ENCODE results near the gene SLC6A19. TPM values are rescaled to one million over a fixed set of nuclear protein-coding genes. Genes with fewer than 3 reads are reported as not detected.

SLC6A19 gene
- total and polyA plus RNA-seq, 2 of the 13 experiments (the other 11 are each of a cell fraction or from before 2014, with no cell fraction given), result 0.02 TPM; not detected in 1

DNA sequence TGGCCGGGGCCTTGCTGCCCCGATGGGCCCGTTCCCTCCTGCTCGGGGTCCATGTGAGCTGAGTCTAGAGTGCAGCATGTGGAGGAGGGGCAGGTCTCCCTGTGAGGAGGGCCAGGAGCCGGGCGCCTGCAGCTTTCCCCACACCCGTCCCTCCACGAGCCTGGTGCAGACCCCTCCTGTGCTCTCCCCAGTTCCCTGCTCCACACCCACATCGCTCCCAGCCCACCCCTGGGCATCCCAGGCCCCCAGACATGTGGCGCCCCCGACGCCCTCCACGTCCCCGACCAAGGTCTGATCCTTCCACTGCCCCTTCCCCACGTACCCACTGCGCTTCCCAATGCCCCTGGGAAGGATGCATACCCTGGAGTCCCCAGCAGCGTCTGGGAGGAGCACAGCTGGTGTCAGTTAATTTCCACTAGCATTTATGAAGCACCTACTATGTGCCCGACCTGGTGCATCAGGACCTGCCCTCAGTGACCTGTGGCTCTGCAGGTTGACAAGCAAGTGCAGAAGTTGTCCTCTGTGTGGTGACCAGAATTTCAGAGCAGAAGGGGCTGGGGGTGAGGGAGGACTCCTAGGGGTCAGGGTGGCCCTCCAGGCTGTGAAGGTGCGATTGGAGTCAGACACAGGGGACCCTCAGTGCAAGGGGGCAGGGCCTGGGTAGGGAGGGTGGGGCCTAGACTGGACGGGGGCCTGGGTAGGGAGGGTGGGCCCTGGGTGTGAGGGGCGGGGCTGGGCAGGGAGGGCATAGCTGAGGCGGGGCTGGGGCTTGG is 13.0 kb downstream of the SLC6A19 start:
- POLR2A ChIA-PET, result no interaction called here
- no TSS peak for BruUV-seq (replicated peaks)

More for the DNA sequence above, 13.0 kb downstream of the SLC6A19 start:
- DNase-seq (ENCODE audit: low spot score) (no peak), FAIRE-seq (no peak), ATAC-seq (no peak)
- H3K27ac ChIP-seq (ENCODE audit: extremely low read length, insufficient read depth, low read length), result no peak overlapping the region
- no peaks in the 10 kb centered on the region for H3K79me2 ChIP-seq (ENCODE audit: insufficient read depth, low read length)
- CTCF ChIA-PET (ENCODE audit: low intra/inter-chr PET ratio, low total read pairs), result no interaction called here
- peaks cover 5 to 26% of the 10 kb centered on the region in 2 experiments; a peak in 4 of 5 replicates for H3K27me3 ChIP-seq (ENCODE audit: control insufficient read depth in 1 of 2, insufficient read depth in 2 of 2, low read length in 2 of 2)
- H3K9ac ChIP-seq (ENCODE audit: insufficient read depth, low read depth, low read length), result no peak overlapping the region
- in situ Hi-C loops (cut with HindIII; ENCODE audit: extremely low pct_ligation_motif_present, low pct_unique_long_range_greater_than_20kb) (no loop called here), intact Hi-C loops (cut with micrococcal nuclease; ENCODE audit: unreplicated experiment) (no loop called here)
- no peak overlapping the region for H3K4me2 ChIP-seq (ENCODE audit: low read depth, low read length)
- no peak overlapping the region for H2AFZ ChIP-seq (ENCODE audit: low read length)
- 42% methylated on average over 7 of the region's 22 CpGs for WGBS (ENCODE audit: low lambda C conversion rate)
- no peaks in the 10 kb centered on the region for H3K9me3 ChIP-seq (ENCODE audit: low read length)
- no peak for TF ChIP-seq ZNF781 (CRISPR knock-in tag; IDR thresholded peaks at IDR 0.05; ENCODE audit: borderline replicate concordance, not compliant biosample characterization)
- TF ChIP-seq, protein P1, sequence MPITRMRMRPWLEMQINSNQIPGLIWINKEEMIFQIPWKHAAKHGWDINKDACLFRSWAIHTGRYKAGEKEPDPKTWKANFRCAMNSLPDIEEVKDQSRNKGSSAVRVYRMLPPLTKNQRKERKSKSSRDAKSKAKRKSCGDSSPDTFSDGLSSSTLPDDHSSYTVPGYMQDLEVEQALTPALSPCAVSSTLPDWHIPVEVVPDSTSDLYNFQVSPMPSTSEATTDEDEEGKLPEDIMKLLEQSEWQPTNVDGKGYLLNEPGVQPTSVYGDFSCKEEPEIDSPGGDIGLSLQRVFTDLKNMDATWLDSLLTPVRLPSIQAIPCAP (CRISPR knock-in tag; IDR thresholded peaks at IDR 0.05; ENCODE audit: low read depth), result no peak
- no peak for TF ChIP-seq SSRP1 (CRISPR knock-in tag; IDR thresholded peaks at IDR 0.05)
- TF ChIP-seq, protein P2, sequence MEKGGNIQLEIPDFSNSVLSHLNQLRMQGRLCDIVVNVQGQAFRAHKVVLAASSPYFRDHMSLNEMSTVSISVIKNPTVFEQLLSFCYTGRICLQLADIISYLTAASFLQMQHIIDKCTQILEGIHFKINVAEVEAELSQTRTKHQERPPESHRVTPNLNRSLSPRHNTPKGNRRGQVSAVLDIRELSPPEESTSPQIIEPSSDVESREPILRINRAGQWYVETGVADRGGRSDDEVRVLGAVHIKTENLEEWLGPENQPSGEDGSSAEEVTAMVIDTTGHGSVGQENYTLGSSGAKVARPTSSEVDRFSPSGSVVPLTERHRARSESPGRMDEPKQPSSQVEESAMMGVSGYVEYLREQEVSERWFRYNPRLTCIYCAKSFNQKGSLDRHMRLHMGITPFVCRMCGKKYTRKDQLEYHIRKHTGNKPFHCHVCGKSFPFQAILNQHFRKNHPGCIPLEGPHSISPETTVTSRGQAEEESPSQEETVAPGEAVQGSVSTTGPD (CRISPR knock-in tag; IDR thresholded peaks at IDR 0.05), result no peak
- TF ChIP-seq BORCS8-MEF2B (CRISPR knock-in tag; IDR thresholded peaks at IDR 0.05), result no peak
- no peak for TF ChIP-seq IRX3 (CRISPR knock-in tag; IDR thresholded peaks at IDR 0.05; ENCODE audit: borderline replicate concordance, low read depth)
- no peak for TF ChIP-seq ZNF652 (CRISPR knock-in tag; IDR thresholded peaks at IDR 0.05; ENCODE audit: borderline replicate concordance, low read depth)
- TF ChIP-seq, protein P3, sequence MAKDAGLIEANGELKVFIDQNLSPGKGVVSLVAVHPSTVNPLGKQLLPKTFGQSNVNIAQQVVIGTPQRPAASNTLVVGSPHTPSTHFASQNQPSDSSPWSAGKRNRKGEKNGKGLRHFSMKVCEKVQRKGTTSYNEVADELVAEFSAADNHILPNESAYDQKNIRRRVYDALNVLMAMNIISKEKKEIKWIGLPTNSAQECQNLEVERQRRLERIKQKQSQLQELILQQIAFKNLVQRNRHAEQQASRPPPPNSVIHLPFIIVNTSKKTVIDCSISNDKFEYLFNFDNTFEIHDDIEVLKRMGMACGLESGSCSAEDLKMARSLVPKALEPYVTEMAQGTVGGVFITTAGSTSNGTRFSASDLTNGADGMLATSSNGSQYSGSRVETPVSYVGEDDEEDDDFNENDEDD (CRISPR knock-in tag; IDR thresholded peaks at IDR 0.05; ENCODE audit: borderline replicate concordance), result no peak
- TF ChIP-seq ZNF570 (CRISPR knock-in tag; IDR thresholded peaks at IDR 0.05; ENCODE audit: borderline replicate concordance), result no peak
- TF ChIP-seq ZKSCAN8 (CRISPR knock-in tag; IDR thresholded peaks at IDR 0.05; ENCODE audit: borderline replicate concordance), result no peak
- no peak for TF ChIP-seq ZNF703 (CRISPR knock-in tag; IDR thresholded peaks at IDR 0.05; ENCODE audit: borderline replicate concordance)
- TF ChIP-seq FOXK2 (IDR thresholded peaks at IDR 0.05), result no peak
- TF ChIP-seq CHCHD3 (CRISPR knock-in tag; IDR thresholded peaks at IDR 0.05), result no peak
- TF ChIP-seq ZNF841 (CRISPR knock-in tag; IDR thresholded peaks at IDR 0.05; ENCODE audit: borderline replicate concordance), result no peak
- TF ChIP-seq KLF16 (CRISPR knock-in tag; IDR thresholded peaks at IDR 0.05), result no peak
- no peak for TF ChIP-seq RFX5 (IDR thresholded peaks at IDR 0.05; ENCODE audit: low read depth, low read length)
- H3K36me3 ChIP-seq (replicated peaks in 1 of 2; ENCODE audit: control insufficient read depth in 1 of 2, insufficient read depth in 2 of 2, low read length in 2 of 2), result no peaks in the 10 kb centered on the region
- H4K20me1 ChIP-seq (ENCODE audit: insufficient read depth, low read length), result no peaks in the 10 kb centered on the region
- H3K4me1 ChIP-seq (ENCODE audit: insufficient read depth, low read length), result no peaks in the 10 kb centered on the region
- no peak overlapping the region for H3K4me3 ChIP-seq (replicated peaks in 1 of 3; ENCODE audit: insufficient read depth in 1 of 3, low read depth in 2 of 3, low read length in 3 of 3)

Measured in HepG2 (cell line).